HG03354 (cell line): ENCODE data around the gene ITGA11.

Experiments used
- ATAC-seq: cut with Tn5 transposase; IDR thresholded peaks from one replicate; pipeline ENCODE4 v1.9.1; 2021; ENCODE audit warnings: mild to moderate bottlenecking; ENCODE audit not compliant: unreplicated experiment, poor library complexity, severe bottlenecking

Gene ITGA11

GRCh38 chr15:68303560-68304436, 128.2 kb downstream of the ITGA11 start:
- no peak for ATAC-seq

- ATAC-seq: no peak
Measured at GRCh38 chr15:68303134-68303533, 128.8 kb downstream of the ITGA11 start.

GRCh38 chr15:68302729-68303128, 129.2 kb downstream of the ITGA11 start:
- no peak for ATAC-seq

- ATAC-seq: no peak
Measured at GRCh38 chr15:68301301-68301700, 130.7 kb downstream of the ITGA11 start.

- no peak for ATAC-seq
Measured at GRCh38 chr15:68300115-68300940, 131.6 kb downstream of the ITGA11 start.

- ATAC-seq: no peak
Measured at GRCh38 chr15:68299436-68299835, 132.5 kb downstream of the ITGA11 start.

DNA sequence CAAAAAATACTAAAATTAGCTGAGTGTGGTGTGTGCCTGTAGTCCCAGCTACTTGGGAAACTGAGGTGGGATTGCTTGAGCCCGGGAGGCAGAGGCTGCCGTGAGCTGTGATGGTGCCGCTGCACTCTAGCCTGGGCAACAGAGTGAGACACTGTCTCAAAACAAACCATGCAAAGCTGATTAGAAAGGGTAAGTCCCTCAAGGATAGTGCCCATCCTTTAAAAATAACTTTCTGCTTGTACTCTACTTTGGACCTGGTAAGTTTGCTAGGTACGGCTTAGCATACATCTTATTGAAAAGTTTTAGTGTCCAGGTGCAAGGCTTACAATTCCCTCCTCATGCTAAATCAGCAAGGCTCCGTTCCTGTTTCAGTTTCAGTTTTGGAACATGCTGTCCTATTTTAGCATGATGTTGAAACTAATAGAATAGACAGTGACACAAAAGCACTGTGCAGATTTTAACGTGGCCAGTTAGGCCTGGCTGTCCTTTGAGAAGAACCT, 133.0 kb downstream of the ITGA11 start:
- peak; percentile 84 for ATAC-seq

DNA sequence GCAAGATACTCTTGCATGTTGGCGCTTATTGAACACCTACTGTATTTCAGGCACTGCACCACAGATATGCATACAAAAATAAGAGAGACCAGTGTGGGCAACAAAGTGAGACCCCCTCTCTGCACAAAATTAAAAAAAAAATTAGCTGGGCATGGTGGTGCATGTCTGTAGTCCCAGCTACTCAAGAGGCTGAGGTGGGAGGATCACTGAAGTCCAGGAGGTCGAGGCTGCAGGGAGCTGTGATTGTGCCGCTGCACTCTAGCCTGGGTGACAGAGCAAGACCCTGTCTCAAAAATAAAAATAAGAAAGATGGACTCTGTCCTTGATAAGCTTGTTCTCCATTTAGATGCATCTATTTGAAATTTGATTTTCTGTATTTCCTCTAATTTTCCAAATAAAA, 133.6 kb downstream of the ITGA11 start:
- no peak for ATAC-seq

DNA sequence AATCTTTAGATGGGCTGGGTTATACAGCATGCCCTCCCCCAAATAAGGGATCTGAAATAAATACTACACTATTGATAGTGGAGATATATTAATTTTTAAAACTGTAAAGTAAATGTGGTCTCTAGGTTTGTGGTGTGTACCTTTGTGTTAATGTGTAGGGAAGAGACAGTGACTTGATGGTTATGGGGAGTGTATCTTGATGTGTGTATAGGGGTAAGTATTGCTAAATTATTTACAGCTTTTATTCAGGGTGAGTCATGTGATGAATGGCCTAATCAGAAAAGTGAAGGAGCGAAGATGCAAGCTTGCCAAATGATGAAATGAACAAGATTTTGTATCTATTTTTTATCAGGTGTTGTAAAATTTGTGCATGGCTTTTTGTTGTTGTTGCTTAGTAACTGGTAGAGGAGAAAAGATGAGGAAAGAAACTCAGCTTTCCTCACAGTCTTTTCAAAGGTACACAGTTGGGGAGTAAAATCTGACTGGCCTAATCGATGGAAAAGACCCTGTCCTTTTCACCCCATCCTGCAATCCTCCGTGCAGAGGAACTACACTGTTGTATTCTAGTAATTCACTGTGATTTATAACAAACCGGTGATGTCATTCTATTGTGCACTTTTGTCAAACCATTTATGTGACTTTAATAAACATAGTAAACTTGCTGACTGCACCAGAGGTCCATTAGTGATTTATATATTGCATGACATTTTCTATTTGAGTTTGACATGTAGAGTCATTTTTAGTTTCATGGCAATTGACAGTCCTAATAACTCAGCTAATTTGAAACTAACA, 136.8 kb downstream of the ITGA11 start:
- no peak for ATAC-seq

GRCh38 chr15:68292967-68293366, 139.0 kb downstream of the ITGA11 start:
- ATAC-seq: no peak

DNA sequence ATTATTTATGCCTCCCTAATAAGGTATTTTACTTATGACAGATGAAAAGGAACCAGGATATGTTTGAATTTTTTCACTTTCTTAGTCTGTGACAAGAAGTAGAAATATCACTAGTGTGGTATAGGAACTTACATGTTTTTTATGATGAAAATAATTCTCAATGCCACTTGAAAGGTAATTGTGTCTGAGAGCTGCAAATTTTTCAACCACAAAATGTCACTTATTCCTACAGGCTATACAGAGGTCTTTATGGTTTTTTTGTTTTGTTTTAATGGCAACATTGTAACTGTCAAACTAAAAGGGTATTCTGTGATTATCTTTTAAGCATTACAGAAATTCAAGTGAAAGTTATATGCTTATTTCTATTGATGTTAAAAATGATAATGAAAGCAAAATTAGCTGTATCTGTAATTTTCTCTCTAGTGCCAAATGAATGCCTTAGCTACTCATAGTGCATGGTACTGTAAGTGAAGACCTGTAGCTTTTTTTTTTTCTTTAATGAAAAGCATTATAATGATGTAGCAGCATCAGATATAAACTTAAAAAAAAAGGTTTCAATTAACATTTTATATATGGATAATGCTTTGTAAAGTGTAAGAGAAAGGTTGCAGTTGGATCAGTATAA, 139.7 kb downstream of the ITGA11 start:
- ATAC-seq: no peak

- ATAC-seq: no peak
Measured at GRCh38 chr15:68290715-68291114, 141.2 kb downstream of the ITGA11 start.

DNA sequence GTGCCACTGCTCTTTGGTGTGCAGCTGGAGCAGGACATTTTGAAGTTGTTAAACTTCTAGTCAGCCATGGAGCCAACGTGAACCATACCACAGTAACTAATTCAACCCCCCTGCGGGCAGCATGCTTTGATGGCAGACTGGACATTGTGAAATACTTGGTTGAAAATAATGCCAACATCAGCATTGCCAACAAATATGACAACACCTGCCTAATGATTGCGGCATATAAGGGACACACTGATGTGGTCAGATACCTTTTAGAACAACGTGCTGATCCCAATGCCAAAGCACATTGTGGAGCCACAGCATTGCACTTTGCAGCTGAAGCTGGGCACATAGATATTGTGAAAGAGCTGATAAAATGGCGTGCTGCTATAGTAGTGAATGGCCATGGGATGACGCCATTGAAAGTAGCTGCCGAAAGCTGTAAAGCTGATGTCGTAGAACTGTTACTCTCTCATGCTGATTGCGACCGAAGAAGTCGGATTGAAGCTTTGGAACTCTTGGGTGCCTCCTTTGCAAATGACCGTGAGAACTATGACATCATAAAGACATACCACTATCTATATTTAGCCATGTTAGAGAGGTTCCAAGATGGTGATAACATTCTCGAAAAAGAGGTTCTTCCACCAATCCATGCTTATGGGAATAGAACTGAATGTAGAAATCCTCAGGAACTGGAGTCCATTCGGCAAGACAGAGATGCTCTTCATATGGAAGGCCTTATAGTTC, 142.2 kb downstream of the ITGA11 start:
- no peak for ATAC-seq

DNA sequence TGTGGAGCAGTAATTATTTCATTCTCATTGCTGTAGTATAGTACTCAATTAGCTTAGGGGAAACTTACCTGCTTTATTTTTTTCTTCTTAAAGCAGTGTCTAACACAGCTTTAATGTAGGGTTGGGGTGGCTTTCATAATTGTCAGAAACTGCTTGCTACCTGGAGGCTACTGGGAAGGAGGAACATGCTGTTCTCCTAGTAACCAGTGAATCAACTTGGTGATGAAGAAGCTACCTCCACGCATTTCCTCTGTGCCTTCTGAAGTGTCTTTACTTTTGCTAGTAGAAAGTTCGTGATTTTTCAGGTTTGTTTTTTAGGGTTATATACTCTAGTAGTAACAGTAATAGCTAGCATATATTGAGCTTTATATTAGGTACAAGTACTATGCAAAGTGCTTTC, 142.9 kb downstream of the ITGA11 start:
- no peak for ATAC-seq

GRCh38 chr15:68286256-68286655, 145.7 kb downstream of the ITGA11 start:
- ATAC-seq: no peak

GRCh38 chr15:68285259-68285980, 146.5 kb downstream of the ITGA11 start:
- ATAC-seq: no peak

DNA sequence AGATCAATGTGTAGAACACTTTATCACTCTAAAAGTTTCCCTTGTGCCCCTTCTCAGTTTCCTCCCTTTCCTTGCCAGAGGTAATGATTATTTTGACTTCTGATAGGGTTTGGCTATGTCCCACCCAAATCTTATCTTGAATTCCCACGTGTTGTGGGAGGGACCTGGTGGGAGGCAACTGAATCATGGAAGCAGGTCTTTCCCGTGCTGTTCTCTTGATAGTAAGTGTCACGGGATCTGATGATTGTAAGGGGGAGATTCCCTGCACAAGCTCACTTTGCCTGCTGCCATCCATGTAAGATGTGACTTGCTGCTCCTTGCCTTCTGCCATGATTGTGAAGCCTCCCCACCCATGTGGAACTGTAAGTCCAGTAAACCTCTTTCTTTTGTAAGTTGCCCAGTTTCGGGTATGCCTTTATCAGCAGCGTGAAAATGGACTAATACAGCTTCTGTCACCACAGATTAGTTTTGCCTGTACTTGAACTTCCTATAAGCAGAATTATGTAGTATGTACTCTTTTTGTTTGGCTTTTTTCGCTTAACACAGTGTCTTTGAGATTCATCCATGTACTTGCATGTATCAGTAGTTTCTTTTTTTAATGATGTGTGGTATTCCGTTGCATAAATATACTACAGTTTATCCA, 147.2 kb downstream of the ITGA11 start:
- no peak for ATAC-seq

DNA sequence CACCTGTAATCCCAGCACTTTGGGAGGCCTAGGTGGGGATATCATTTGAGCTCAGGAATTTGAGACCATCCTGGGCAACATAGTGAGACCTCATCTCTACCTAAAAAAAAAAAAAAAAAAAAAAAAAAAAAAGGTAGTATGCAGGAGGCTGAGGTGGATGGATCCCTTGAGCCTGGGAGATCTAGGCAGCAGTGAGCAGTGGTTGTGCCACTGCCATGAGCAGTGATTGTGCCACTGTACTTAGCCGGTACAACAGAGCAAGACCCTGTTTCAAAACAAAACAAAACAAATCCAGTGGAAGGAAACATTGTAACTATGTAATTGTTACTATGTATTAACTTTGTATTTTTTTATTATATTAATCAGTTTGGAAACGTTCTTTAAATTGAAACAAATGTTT, 148.6 kb downstream of the ITGA11 start:
- no peak for ATAC-seq
